ENCODE data around the gene ARMC12. TPM values are rescaled to one million over a fixed set of nuclear protein-coding genes. Genes with fewer than 3 reads are reported as not detected.

ARMC12 gene
- total and polyA plus RNA-seq, 2 of the 13 experiments (the other 11 are each of a cell fraction or from before 2014, with no cell fraction given): 1.3 TPM; not detected in 1

GRCh38 chr6:35787266-35788218 is 50.7 kb downstream of the ARMC12 start (continued):
- no peak for TF ChIP-seq TAF15 (IDR thresholded peaks at IDR 0.05; ENCODE audit: low read depth, low read length, poor library complexity, severe bottlenecking)
- TF ChIP-seq CEBPG (CRISPR knock-in tag; IDR thresholded peaks at IDR 0.05): no peak
- peak; percentile 49 for TF ChIP-seq ARID5B (CRISPR knock-in tag; IDR thresholded peaks at IDR 0.05)
- TF ChIP-seq ZNF609 (CRISPR knock-in tag; IDR thresholded peaks at IDR 0.05; ENCODE audit: borderline replicate concordance): no peak
- TF ChIP-seq MIXL1 (CRISPR knock-in tag; IDR thresholded peaks at IDR 0.05): no peak
- no peak for TF ChIP-seq ZNF569 (CRISPR knock-in tag; IDR thresholded peaks at IDR 0.05; ENCODE audit: borderline replicate concordance)
- TF ChIP-seq ZNF501 (CRISPR knock-in tag; IDR thresholded peaks at IDR 0.05): 0 out of 2 replicates have a peak, but pooled peaks have one; percentile 33
- TF ChIP-seq EHMT2 (IDR thresholded peaks at IDR 0.05; ENCODE audit: borderline replicate concordance, low read depth, low read length): no peak
- TF ChIP-seq SNAPC2 (CRISPR knock-in tag; IDR thresholded peaks at IDR 0.05): no peak
- TF ChIP-seq DRAP1 (CRISPR knock-in tag; IDR thresholded peaks at IDR 0.05): no peak
- no peak for TF ChIP-seq CC2D1A (CRISPR knock-in tag; IDR thresholded peaks at IDR 0.05)
- TF ChIP-seq ESRRA (CRISPR knock-in tag; IDR thresholded peaks at IDR 0.05; ENCODE audit: low read depth): peak; percentile 80; the same call in 1 of the 2 replicates
- no peak for TF ChIP-seq NFE2L2 (IDR thresholded peaks at IDR 0.05; ENCODE audit: low read length)
- 0 out of 2 replicates have a peak, but pooled peaks have one; percentile 18 for TF ChIP-seq ZBTB7B (CRISPR knock-in tag; IDR thresholded peaks at IDR 0.05)
- peak; percentile 56 for TF ChIP-seq HNF4G (IDR thresholded peaks at IDR 0.05; ENCODE audit: borderline replicate concordance, low read depth, low read length)
- TF ChIP-seq HNF4G (CRISPR knock-in tag; IDR thresholded peaks at IDR 0.05; ENCODE audit: borderline replicate concordance, low read depth): peak; percentile 17; the same call in 1 of the 2 replicates
- TF ChIP-seq POLR2G (IDR thresholded peaks at IDR 0.05; ENCODE audit: low read depth, low read length): no peak
- no peak for TF ChIP-seq ZNF740 (CRISPR knock-in tag; IDR thresholded peaks at IDR 0.05)
- TF ChIP-seq NR2F1 (CRISPR knock-in tag; IDR thresholded peaks at IDR 0.05): no peak

Measured in HepG2 (cell line).